Right atrium auricular region (tissue), 2 donors: Measurements from ENCODE around the gene GAGE12G. TPM values are rescaled to one million over a fixed set of nuclear protein-coding genes. Genes with fewer than 3 reads are reported as not detected.

Source experiments
- DNase-seq: peaks from one replicate; pipeline ENCODE4 v3.0.0-alpha.2; 2019; ENCODE audit warnings: low spot score
- H3K27ac ChIP-seq, 2 donors: fragments of 200-600 bp; sonication (generic); 1 replicate in 1 of 2; 2 replicates in 1 of 2; pipeline ENCODE4 v1.5.1; 2016 to 2019
- H3K27me3 ChIP-seq, 2 donors: fragments of 200-600 bp; sonication (generic); one replicate each; pipeline versions ENCODE4 v1.5.1 to v1.6.0; 2017 to 2019
- H3K36me3 ChIP-seq: fragments of 200-600 bp; sonication (generic); one replicate; pipeline ENCODE4 v1.5.1; 2016
- H3K4me1 ChIP-seq, 2 donors: fragments of 200-600 bp; sonication (generic); one replicate each; pipeline versions ENCODE4 v1.5.1 to v1.6.0; 2017 to 2019
- H3K4me3 ChIP-seq, 2 donors: fragments of 200-600 bp; sonication (generic); 1 replicate in 1 of 2; 2 replicates in 1 of 2; pipeline ENCODE4 v1.5.1; 2017 to 2019; ENCODE audit warnings: mild to moderate bottlenecking in 1 of 2, moderate library complexity in 1 of 2
- H3K9me3 ChIP-seq, 2 donors: fragments of 200-600 bp; sonication (generic); one replicate each; pipeline ENCODE4 v1.5.1; 2019
- total RNA-seq, 2 donors: library from RNA; depleted of rRNA; stranded (reverse); fragments of >200 nt; gene quantifications; one replicate each; pipeline ENCODE4 v1.1.0, GENCODE V29; 2016
- TF ChIP-seq, protein P1 (sequence below), 2 donors: fragments of 200-600 bp; sonication (generic); IDR thresholded peaks; one replicate each; pipeline ENCODE4 v1.5.1; 2019; ENCODE audit warnings: antibody characterized with exemption in 2 of 2

Gene GAGE12G
- total RNA-seq, 2 donors from 2014 or later: not detected

DNA sequence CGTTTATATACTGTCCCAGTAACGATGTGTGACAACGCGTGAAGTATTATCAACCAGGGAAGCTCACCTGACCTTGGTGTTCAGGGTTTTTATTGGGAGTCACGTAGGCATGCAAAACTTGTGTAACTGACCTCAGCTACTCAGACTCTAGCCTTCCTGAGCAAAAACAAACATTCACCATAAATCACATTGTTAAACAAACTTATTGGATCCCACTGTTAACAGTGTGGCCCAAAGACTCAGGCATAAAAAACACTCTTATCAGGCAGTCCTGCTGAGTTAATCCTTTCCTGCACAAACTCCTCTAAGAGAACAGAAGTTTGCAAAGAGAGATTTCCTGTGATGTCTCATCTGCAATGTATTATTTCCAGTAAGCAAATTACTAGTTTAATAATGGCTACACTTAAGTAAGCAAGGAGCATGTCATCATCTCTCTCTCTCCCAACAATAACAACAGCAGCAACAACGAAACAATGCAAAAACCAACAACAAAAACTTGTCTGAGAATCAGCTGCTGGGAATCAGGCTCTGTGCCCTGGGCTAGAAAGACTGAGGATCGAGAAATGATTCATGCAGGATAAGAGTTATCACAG, 40.6 kb downstream of the GAGE12G start:
- DNase-seq: no peak
- TF ChIP-seq, protein P1, sequence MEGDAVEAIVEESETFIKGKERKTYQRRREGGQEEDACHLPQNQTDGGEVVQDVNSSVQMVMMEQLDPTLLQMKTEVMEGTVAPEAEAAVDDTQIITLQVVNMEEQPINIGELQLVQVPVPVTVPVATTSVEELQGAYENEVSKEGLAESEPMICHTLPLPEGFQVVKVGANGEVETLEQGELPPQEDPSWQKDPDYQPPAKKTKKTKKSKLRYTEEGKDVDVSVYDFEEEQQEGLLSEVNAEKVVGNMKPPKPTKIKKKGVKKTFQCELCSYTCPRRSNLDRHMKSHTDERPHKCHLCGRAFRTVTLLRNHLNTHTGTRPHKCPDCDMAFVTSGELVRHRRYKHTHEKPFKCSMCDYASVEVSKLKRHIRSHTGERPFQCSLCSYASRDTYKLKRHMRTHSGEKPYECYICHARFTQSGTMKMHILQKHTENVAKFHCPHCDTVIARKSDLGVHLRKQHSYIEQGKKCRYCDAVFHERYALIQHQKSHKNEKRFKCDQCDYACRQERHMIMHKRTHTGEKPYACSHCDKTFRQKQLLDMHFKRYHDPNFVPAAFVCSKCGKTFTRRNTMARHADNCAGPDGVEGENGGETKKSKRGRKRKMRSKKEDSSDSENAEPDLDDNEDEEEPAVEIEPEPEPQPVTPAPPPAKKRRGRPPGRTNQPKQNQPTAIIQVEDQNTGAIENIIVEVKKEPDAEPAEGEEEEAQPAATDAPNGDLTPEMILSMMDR (IDR thresholded peaks at IDR 0.05): no peak
- H3K36me3 ChIP-seq: no peaks in the 10 kb centered on the region
- H3K27me3 ChIP-seq: no peaks in the 10 kb centered on the region
- H3K27ac ChIP-seq: no peak overlapping the region
- no peaks in the 10 kb centered on the region for H3K4me1 ChIP-seq
- no peak overlapping the region for H3K4me3 ChIP-seq
- no peaks in the 10 kb centered on the region for H3K9me3 ChIP-seq

DNA sequence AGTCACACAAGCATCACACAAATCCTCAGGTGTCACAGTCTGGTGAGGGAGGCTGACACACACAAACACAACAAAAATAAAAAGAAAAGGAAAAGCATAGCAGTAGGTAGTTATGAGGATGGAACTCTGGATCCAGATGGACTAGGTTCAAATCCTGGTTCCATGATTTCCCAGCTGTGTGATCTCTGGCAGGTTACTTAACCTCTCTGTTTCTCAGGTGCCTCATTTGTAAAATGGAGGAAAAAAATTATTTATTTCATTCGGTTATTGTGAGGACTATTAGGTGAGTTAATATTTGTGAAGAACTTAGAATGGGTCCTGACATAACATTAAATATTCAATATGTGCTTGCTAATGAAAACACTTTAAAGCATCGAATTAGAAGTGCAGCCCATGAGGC, 48.4 kb downstream of the GAGE12G start:
- TF ChIP-seq, protein P1 (IDR thresholded peaks at IDR 0.05): no peak
- Histone ChIP-seq H3K27me3 (no peaks in the 10 kb centered on the region), H3K4me1 (no peaks in the 10 kb centered on the region), H3K9me3 (no peaks in the 10 kb centered on the region), H3K27ac (no peak overlapping the region), H3K4me3 (no peak overlapping the region), H3K36me3 (no peaks in the 10 kb centered on the region)
- no peak for DNase-seq

Other genes with a start within 250 kb of the GAGE12G start
- gene GAGE12J, start 248.4 kb upstream of the GAGE12G start, total RNA-seq: not detected
- not detected for gene GAGE13, start 238.8 kb upstream of the GAGE12G start, total RNA-seq
- gene GAGE12C, start 38.2 kb upstream of the GAGE12G start, total RNA-seq: not detected
- gene GAGE12D, start 28.7 kb upstream of the GAGE12G start, total RNA-seq: not detected
- not detected for gene GAGE12E, start 19.1 kb upstream of the GAGE12G start, total RNA-seq
- not detected for gene GAGE12F, start 9.6 kb upstream of the GAGE12G start, total RNA-seq
- gene GAGE12H, start 9.5 kb downstream of the GAGE12G start, total RNA-seq: not detected
- not detected for gene GAGE2A, start 19.1 kb downstream of the GAGE12G start, total RNA-seq
- not detected for gene GAGE1, start 28.6 kb downstream of the GAGE12G start, total RNA-seq
- gene PAGE1, start 125.6 kb downstream of the GAGE12G start, total RNA-seq: not detected